Heart left ventricle (tissue), 16 donors: Measurements from ENCODE around the gene EYA4. TPM values are rescaled to one million over a fixed set of nuclear protein-coding genes. Genes with fewer than 3 reads are reported as not detected.
A peak's percentile ranks its signal among the peaks of the same experiment; 100 is the strongest.

Experiments used
- ATAC-seq, 4 donors: fragments of 200-7000 bp; cut with Tn5 transposase; one replicate each; pipeline ENCODE4 v1.9.1; 2020 to 2022; ENCODE audit warnings: moderate library complexity in 4 of 4, mild to moderate bottlenecking in 3 of 4, moderate number of reproducible peaks in 1 of 4
- DNase-seq, 5 donors: peaks; one replicate each; pipeline ENCODE4 v3.0.0-alpha.2; 2020
- H3K27ac ChIP-seq, 12 donors: fragments of 200-600 bp; sonication (generic) in 4 of 12; one replicate each; pipeline versions ENCODE4 v1.5.0 to v1.8.0; 2016 to 2022; ENCODE audit warnings: mild to moderate bottlenecking in 2 of 12
- H3K27me3 ChIP-seq, 9 donors: fragments of 200-600 bp; sonication (generic) in 2 of 9; one replicate each; pipeline versions ENCODE4 v1.5.1 to v1.8.0; 2016 to 2022; ENCODE audit warnings: mild to moderate bottlenecking in 3 of 9
- H3K36me3 ChIP-seq, 9 donors: fragments of 200-600 bp; sonication (generic) in 2 of 9; one replicate each; pipeline versions ENCODE4 v1.5.0 to v1.8.0; 2018 to 2022; ENCODE audit warnings: mild to moderate bottlenecking in 2 of 9
- H3K4me1 ChIP-seq, 12 donors: fragments of 200-600 bp; sonication (generic) in 4 of 12; one replicate each; pipeline versions ENCODE4 v1.5.0 to v1.8.0; 2016 to 2022; ENCODE audit warnings: mild to moderate bottlenecking in 3 of 12
- H3K4me3 ChIP-seq, 12 donors: fragments of 200-600 bp; sonication (generic) in 4 of 12; one replicate each; pipeline versions ENCODE4 v1.5.0 to v1.8.0; 2017 to 2022; ENCODE audit warnings: mild to moderate bottlenecking in 9 of 12, moderate library complexity in 4 of 12
- H3K9me3 ChIP-seq, 12 donors: fragments of 200-600 bp; sonication (generic) in 4 of 12; one replicate each; pipeline versions ENCODE4 v1.5.0 to v1.8.0; 2016 to 2022; ENCODE audit warnings: mild to moderate bottlenecking in 1 of 12
- POLR2A ChIP-seq, 2 donors: fragments of 450-650 bp; IDR thresholded peaks; one replicate each; pipeline ENCODE4 v1.6.1; 2017; ENCODE audit warnings: antibody characterized with exemption in 2 of 2, mild to moderate bottlenecking in 2 of 2, moderate library complexity in 2 of 2
- WGBS, 4 donors: extraction: QIAGEN DNeasy Blood & Tissue Kit in 2 of 4; methylation state at CpG; one replicate each; pipeline versions ENCODE4 v1.1.5 to v1.1.7; 2013 to 2018; 5-methylcytosine and 5-hydroxymethylcytosine counted together
- intact Hi-C, 10 donors: fragments of 100-400 bp; cut with DNase I; formaldehyde crosslinking; loops; one replicate each; pipeline versions ENCODE4 v1.11.1 to v1.14.2; 2022
- long read RNA-seq, 3 donors: library from polyadenylated mRNA; unstranded; transcript quantifications; one replicate each; pipeline ENCODE4 v2.0.0, GENCODE V29; 2020 to 2021
- polyA plus RNA-seq, 2 donors: library from polyadenylated mRNA; stranded (reverse); fragments of 200-250 nt; gene quantifications; one replicate each; pipeline ENCODE4 v1.2.3, GENCODE V29; 2013
- total RNA-seq, 9 donors: library from RNA; depleted of rRNA in 2 of 9; stranded (reverse); fragments of >200 nt in 2 of 9; fragmentation: NEBNext Ultra II Directional in 3 of 9; extraction: Animal tissue kit (Norgen Biotek cat#: 25700) in 3 of 9; gene quantifications; one replicate each; pipeline versions ENCODE4 v1.1.0 to v1.2.4, GENCODE V29; 2016 to 2023
- TF ChIP-seq, protein P1 (sequence below), 12 donors: fragments of 200-600 bp; sonication (generic) in 4 of 12; IDR thresholded peaks; one replicate each; pipeline versions ENCODE4 v1.5.0 to v1.8.0; 2018 to 2022; ENCODE audit warnings: antibody characterized with exemption in 12 of 12, mild to moderate bottlenecking in 5 of 12
- donor health status: ischemic (EF 13 %, LVEDD 7.1; RV severe dilation, severe dysfunction).
- donor health status: healthy with polysubstance abuse.
- donor health status: DM: no; HTN: yes; CAD: no.
- donor health status: DM: no; HTN: no; CAD: no.
- donor health status: ischemic (EF 25% LVEDD 6.9; RV normal size, moderate dysfunction).
- donor health status: ischemic (EF 25% LVEDD 5.7; RV mildly dilated, moderate dysfunction).
- donor health status: healthy.
- donor health status: DM: yes; HTN: yes; CAD: no.
- donor health status: ischemic (EF 35%, LVEDD 5.7; RV mildly dilated, moderate dysfunction).
- donor health status: nonischemic (EF 11% LVEDD 7.7; RV severe dilation, severe dysfunction).
- donor health status: DM: yes; HTN: yes; CAD: no.
- donor health status: PGD.
- donor health status: ischemic (EF 29% LVEDD 5.4; RV normal size, mild dysfunction).
- donor health status: nonischemic (EF 23%, LVEDD 6.1; RV moderate dilation, normal function).

EYA4 gene, protein sequence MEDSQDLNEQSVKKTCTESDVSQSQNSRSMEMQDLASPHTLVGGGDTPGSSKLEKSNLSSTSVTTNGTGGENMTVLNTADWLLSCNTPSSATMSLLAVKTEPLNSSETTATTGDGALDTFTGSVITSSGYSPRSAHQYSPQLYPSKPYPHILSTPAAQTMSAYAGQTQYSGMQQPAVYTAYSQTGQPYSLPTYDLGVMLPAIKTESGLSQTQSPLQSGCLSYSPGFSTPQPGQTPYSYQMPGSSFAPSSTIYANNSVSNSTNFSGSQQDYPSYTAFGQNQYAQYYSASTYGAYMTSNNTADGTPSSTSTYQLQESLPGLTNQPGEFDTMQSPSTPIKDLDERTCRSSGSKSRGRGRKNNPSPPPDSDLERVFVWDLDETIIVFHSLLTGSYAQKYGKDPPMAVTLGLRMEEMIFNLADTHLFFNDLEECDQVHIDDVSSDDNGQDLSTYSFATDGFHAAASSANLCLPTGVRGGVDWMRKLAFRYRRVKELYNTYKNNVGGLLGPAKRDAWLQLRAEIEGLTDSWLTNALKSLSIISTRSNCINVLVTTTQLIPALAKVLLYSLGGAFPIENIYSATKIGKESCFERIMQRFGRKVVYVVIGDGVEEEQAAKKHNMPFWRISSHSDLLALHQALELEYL
- total RNA-seq (10 to 100 TPM; 14.6 to 29.6 (median 22.6) TPM), polyA plus RNA-seq (1 to 10 TPM; 3.6 to 9.9 TPM)
- long read RNA-seq, donor 1, partial matches to known transcripts, result 5 of 8 reads
- long read RNA-seq, donor 1, other reads (novel, unspliced or antisense), result 3 of 8 reads
- long read RNA-seq, donor 2, partial matches to known transcripts, result 9 of 20 reads
- long read RNA-seq, donor 2, other reads (novel, unspliced or antisense), result 10 of 20 reads
- long read RNA-seq, donor 3, partial matches to known transcripts, result 2 of 7 reads
- long read RNA-seq, donor 3, other reads (novel, unspliced or antisense), result 5 of 7 reads

DNA sequence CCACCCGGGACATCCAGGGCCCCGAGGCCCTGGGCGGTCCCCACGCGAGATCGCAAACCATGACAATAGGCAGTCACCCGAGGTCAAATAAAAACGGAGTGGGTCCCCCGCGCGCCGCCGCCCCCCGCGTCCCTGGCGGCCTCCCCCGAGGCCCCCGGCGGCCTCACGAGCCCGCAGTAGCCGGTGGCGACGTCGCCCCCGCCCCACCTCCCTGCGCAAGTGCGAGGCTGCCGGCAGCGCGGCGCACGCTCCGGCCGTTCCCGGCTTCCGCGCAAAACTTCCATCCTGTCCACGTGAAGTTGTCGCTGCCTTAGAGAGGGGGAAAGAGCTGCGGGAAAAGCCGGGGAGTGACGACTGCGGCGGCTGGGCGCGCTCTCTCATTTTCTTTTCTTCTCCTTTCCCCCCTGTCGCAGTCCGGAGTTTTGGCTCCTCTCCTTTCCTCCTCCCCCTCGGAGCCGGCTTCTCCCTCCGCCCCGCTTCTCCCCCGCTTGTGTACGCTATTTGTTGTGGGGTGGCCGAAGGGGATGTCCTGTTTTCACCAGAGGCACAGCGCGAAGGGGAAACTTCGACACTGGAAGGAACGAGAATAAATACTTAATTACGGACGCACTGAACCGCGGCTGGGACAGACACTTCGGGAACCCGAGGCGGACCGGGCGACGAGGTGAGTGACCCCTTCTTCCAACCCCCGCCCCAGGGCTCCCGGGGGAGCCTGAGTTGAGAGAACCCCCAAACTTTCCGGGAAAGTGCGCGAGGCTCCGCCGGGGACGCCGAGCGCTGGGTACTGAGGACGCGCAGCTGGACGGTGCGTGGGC is at the start of gene EYA4:
Gene EYA4, plus strand, starts transcription at position 272 of the 815 bp plus-strand sequence. CDS start 33,424 bp downstream, outside the sequence.
- Histone ChIP-seq H3K27me3 (peaks cover 0 to 66% (median 15%) of the 10 kb centered on the region in 9 donors), H3K9me3 (no peaks in the 10 kb centered on the region), H3K4me1 (peaks cover 0 to 22% (median 0%) of the 10 kb centered on the region in 12 donors), H3K36me3 (no peaks in the 10 kb centered on the region), H3K4me3 (peak within 1 kb of the TSS; percentile 38 to 73 (median 62)), H3K27ac (peak within 1 kb of the TSS; percentile 80 to 93 (median 82))
- ATAC-seq (peak; percentile 56 to 75 (median 70)), DNase-seq (peak; percentile 23 to 73 (median 50))
- TF ChIP-seq POLR2A (IDR thresholded peaks at IDR 0.05), result no peak
- TF ChIP-seq, protein P1, sequence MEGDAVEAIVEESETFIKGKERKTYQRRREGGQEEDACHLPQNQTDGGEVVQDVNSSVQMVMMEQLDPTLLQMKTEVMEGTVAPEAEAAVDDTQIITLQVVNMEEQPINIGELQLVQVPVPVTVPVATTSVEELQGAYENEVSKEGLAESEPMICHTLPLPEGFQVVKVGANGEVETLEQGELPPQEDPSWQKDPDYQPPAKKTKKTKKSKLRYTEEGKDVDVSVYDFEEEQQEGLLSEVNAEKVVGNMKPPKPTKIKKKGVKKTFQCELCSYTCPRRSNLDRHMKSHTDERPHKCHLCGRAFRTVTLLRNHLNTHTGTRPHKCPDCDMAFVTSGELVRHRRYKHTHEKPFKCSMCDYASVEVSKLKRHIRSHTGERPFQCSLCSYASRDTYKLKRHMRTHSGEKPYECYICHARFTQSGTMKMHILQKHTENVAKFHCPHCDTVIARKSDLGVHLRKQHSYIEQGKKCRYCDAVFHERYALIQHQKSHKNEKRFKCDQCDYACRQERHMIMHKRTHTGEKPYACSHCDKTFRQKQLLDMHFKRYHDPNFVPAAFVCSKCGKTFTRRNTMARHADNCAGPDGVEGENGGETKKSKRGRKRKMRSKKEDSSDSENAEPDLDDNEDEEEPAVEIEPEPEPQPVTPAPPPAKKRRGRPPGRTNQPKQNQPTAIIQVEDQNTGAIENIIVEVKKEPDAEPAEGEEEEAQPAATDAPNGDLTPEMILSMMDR (IDR thresholded peaks at IDR 0.05), result no peak
- 1% methylated on average over 38 to 84 of the region's 84 CpGs for WGBS, 4 donors
- intact Hi-C loops, result loop anchor here in 6 of 10 donors (5.0 to 10.0 kb wide), 7 partner anchors 124 to 279 kb away; no protein-coding TSS in a partner anchor

DNA sequence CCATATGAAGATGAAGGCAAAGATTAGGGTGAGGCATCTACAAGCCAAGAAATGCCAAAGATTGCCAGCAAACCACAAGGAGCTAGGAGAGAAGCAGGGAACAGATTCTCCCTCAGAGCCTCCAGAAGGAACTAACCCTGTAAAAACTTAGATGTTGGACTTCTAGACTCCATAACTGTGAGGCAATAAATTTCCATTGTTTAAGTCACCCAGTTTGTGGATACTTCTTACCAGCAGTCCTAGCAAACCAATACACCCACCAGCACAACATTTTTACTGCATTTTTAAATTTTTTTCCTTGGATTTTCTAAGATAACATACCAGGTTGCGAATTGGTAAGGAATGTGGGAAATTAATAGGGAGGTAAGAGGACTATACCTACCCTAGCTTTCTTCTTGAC is 47.8 kb upstream of the EYA4 start:
- intact Hi-C loops, result loop anchor here in 4 of 10 donors (5.0 kb wide), 4 partner anchors 314 to 359 kb away; no protein-coding TSS in a partner anchor
- Histone ChIP-seq H3K27ac (no peak overlapping the region), H3K4me1 (peaks cover 0 to 6% (median 0%) of the 10 kb centered on the region in 12 donors), H3K36me3 (no peaks in the 10 kb centered on the region), H3K27me3 (no peaks in the 10 kb centered on the region), H3K9me3 (peaks cover 0 to 16% (median 0%) of the 10 kb centered on the region in 12 donors), H3K4me3 (no peak overlapping the region)
- ATAC-seq (no peak), DNase-seq (no peak)
- 80 to 95% (median 86%) methylated on average over 1 of the region's 1 CpG for WGBS, 4 donors
- no peak for TF ChIP-seq POLR2A (IDR thresholded peaks at IDR 0.05)

DNA sequence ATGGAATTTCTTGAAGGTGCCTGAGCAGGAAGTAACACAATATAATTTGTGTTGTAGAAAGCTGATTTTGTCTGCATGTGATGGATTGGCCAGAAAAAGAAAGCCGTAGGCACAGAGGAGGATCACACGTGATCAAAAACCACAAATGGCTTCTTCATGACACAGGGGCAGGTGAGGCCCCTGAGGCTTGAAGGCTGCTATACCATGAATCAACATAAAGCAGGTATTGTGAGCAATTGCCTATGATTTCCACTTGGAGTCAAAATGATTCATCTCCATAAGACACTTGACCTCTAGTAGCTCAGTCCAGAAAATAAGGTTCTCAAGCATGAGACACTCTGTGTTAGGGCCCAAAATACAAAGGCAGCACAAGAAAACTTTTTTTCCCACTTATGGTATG is 42.4 kb upstream of the EYA4 start:
- no peak overlapping the region for H3K4me3 ChIP-seq
- no peaks in the 10 kb centered on the region for H3K36me3 ChIP-seq
- 77 to 90% (median 83%) methylated on average over 2 of the region's 2 CpGs for WGBS, 4 donors
- H3K27ac ChIP-seq, result no peak overlapping the region
- H3K9me3 ChIP-seq, result peaks cover 0 to 11% (median 0%) of the 10 kb centered on the region in 12 donors
- H3K4me1 ChIP-seq, result no peaks in the 10 kb centered on the region
- H3K27me3 ChIP-seq, result no peaks in the 10 kb centered on the region
- ATAC-seq, result no peak
- TF ChIP-seq POLR2A (IDR thresholded peaks at IDR 0.05), result no peak
- TF ChIP-seq, protein P1 (IDR thresholded peaks at IDR 0.05), result no peak
- no peak for DNase-seq
- intact Hi-C loops, result no loop called here

DNA sequence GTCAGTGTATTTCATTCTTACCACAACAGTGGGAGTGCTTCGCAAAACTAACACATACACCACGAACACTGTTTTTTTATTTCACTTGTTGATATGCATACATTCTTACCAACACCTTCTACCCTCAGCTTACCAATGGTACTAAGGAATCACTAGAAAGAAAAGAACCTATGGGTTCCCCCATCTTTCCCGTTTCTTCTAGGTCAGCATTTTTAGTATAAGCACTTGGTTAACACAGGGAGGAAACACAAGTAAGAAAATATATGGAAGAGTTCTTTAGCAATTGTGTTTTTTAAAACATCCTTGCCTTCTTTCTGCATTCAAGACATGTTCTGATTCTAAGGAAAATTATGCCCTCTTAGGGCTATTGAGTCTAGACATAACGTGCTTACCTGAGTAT is 39.9 kb upstream of the EYA4 start:
- Histone ChIP-seq H3K27me3 (no peaks in the 10 kb centered on the region), H3K27ac (no peak overlapping the region), H3K4me1 (peaks cover 0 to 4% (median 0%) of the 10 kb centered on the region in 12 donors), H3K9me3 (no peaks in the 10 kb centered on the region), H3K36me3 (no peaks in the 10 kb centered on the region), H3K4me3 (no peak overlapping the region)
- DNase-seq (no peak), ATAC-seq (no peak)
- WGBS, 4 donors, result 78 to 93% (median 89%) methylated on average over 4 of the region's 4 CpGs
- TF ChIP-seq, protein P1 (IDR thresholded peaks at IDR 0.05), result no peak
- TF ChIP-seq POLR2A (IDR thresholded peaks at IDR 0.05), result no peak
- intact Hi-C loops, result no loop called here
